WTC11 (cell line): Measurements from ENCODE around the gene SNX17. TPM values are rescaled to one million over a fixed set of nuclear protein-coding genes. Genes with fewer than 3 reads are reported as not detected.

Experiments
- ATAC-seq: fragments of 200-7000 bp; cut with Tn5 transposase; 2 replicates; pipeline ENCODE4 v1.10.0; 2021; ENCODE audit warnings: mild to moderate bottlenecking, moderate library complexity
- CTCF ChIA-PET: fragments of 300-600 bp; sonication (Branson Sonifier 250); formaldehyde crosslinking; loops from one replicate; lab custom pipeline; 2021; ENCODE audit warnings: antibody characterized with exemption; lab: Charles Lee
- POLR2A ChIA-PET: fragments of 350-600 bp; sonication (Branson Sonifier 250); formaldehyde crosslinking; loops from one replicate; lab custom pipeline; 2021; ENCODE audit warnings: antibody characterized with exemption; lab: Charles Lee
- DNase-seq: peaks from one replicate; pipeline ENCODE4 v3.0.0; 2021; ENCODE audit warnings: low spot score
- H3K27ac Mint-ChIP-seq: 2 replicates; pipeline ENCODE4 v1.8.0; 2021; ENCODE audit warnings: mixed read lengths
- H3K27me3 Mint-ChIP-seq: 2 replicates; pipeline ENCODE4 v1.8.0; 2021; ENCODE audit warnings: low read depth, mild to moderate bottlenecking, moderate library complexity, mixed read lengths
- H3K36me3 Mint-ChIP-seq: 2 replicates; pipeline ENCODE4 v1.8.0; 2021; ENCODE audit warnings: mixed read lengths
- H3K4me1 Mint-ChIP-seq: 2 replicates; pipeline ENCODE4 v1.8.0; 2022; ENCODE audit warnings: mixed read lengths
- H3K4me3 Mint-ChIP-seq: 2 replicates; pipeline ENCODE4 v1.8.0; 2021; ENCODE audit warnings: mild to moderate bottlenecking, moderate library complexity, mixed read lengths
- H3K9me3 Mint-ChIP-seq: 2 replicates; pipeline ENCODE4 v1.8.0; 2021; ENCODE audit warnings: mixed read lengths
- AFF4 ChIP-seq: sonication (generic); formaldehyde crosslinking; IDR thresholded peaks from 2 replicates; pipeline ENCODE4 v1.8.1; 2023; ENCODE audit warnings: mild to moderate bottlenecking, missing genetic modification reagents, borderline replicate concordance
- ARID4B ChIP-seq: sonication (generic); formaldehyde crosslinking; IDR thresholded peaks from 2 replicates; pipeline ENCODE4 v1.8.0; 2023; ENCODE audit warnings: missing genetic modification reagents, mild to moderate bottlenecking, borderline replicate concordance
- CBFB ChIP-seq: sonication (generic); formaldehyde crosslinking; IDR thresholded peaks from 2 replicates; pipeline ENCODE4 v1.8.1; 2022; ENCODE audit warnings: mild to moderate bottlenecking, low read depth, missing genetic modification reagents
- E2F4 ChIP-seq: sonication (generic); formaldehyde crosslinking; IDR thresholded peaks from 2 replicates; pipeline ENCODE4 v1.8.1; 2022; ENCODE audit warnings: low read depth, mild to moderate bottlenecking, moderate library complexity, missing genetic modification reagents, borderline replicate concordance
- ERG ChIP-seq: fragments of 250-450 bp; sonication (Bioruptor Pico); IDR thresholded peaks from 2 replicates; pipeline ENCODE4 v1.8.0; 2021; ENCODE audit warnings: mild to moderate bottlenecking
- GABPB1 ChIP-seq: sonication (generic); formaldehyde crosslinking; IDR thresholded peaks from 2 replicates; pipeline ENCODE4 v1.8.1; 2023; ENCODE audit warnings: mild to moderate bottlenecking, missing genetic modification reagents
- HMGXB4 ChIP-seq: sonication (generic); formaldehyde crosslinking; IDR thresholded peaks from 2 replicates; pipeline ENCODE4 v1.8.1; 2023; ENCODE audit warnings: mild to moderate bottlenecking, moderate library complexity, missing genetic modification reagents
- IRF2 ChIP-seq: sonication (generic); formaldehyde crosslinking; IDR thresholded peaks from 2 replicates; pipeline ENCODE4 v1.8.0; 2022; ENCODE audit warnings: low read depth, missing genetic modification reagents, borderline replicate concordance
- MYBL2 ChIP-seq: sonication (generic); formaldehyde crosslinking; IDR thresholded peaks from 2 replicates; pipeline ENCODE4 v1.8.1; 2023; ENCODE audit warnings: mild to moderate bottlenecking, moderate library complexity, missing genetic modification reagents
- NFATC4 ChIP-seq: fragments of 250-450 bp; sonication (Bioruptor Pico); IDR thresholded peaks from 2 replicates; pipeline ENCODE4 v1.9.0; 2021; ENCODE audit warnings: mild to moderate bottlenecking
- SP1 ChIP-seq: sonication (generic); formaldehyde crosslinking; conservative IDR thresholded peaks from 2 replicates; pipeline ENCODE4 v1.8.1; 2022; ENCODE audit warnings: missing genetic modification reagents
- ZBTB21 ChIP-seq: sonication (generic); formaldehyde crosslinking; IDR thresholded peaks from 2 replicates; pipeline ENCODE4 v1.8.1; 2023; ENCODE audit warnings: mild to moderate bottlenecking, missing genetic modification reagents, borderline replicate concordance
- total RNA-seq: library from RNA; stranded (reverse); gene quantifications from 3 replicates; pipeline ENCODE4 v1.2.3, GENCODE V29; 2021
- TF ChIP-seq, protein P1 (sequence below): sonication (generic); formaldehyde crosslinking; IDR thresholded peaks from 2 replicates; pipeline ENCODE4 v1.8.1; 2023; ENCODE audit warnings: mild to moderate bottlenecking, missing genetic modification reagents
- TF ChIP-seq, protein P2 (sequence below): sonication (generic); formaldehyde crosslinking; IDR thresholded peaks from 2 replicates; pipeline ENCODE4 v1.8.1; 2022; ENCODE audit warnings: mild to moderate bottlenecking, moderate library complexity, missing genetic modification reagents
- TF ChIP-seq, protein P3 (sequence below): fragments of 250-450 bp; sonication (Bioruptor Pico); IDR thresholded peaks from 2 replicates; pipeline ENCODE4 v1.9.0; 2021; ENCODE audit warnings: mild to moderate bottlenecking
- TF ChIP-seq, protein P4 (sequence below): sonication (generic); formaldehyde crosslinking; IDR thresholded peaks from 2 replicates; pipeline ENCODE4 v1.8.0; 2023; ENCODE audit warnings: missing genetic modification reagents

The SNX17 gene
- total RNA-seq, 1 experiment from 2014 or later = 74.7 TPM

GRCh38 chr2:27356382-27357181, 13.8 kb upstream of the SNX17 start, which contains the start of gene GTF3C2:
GTF3C2 (minus strand) TSS chr2:27356764; CDS start chr2:27343554, 13,210 bp downstream.
- no peaks in the 10 kb centered on the region for H3K27me3 Mint-ChIP-seq
- H3K4me1 Mint-ChIP-seq = peaks cover 41% of the 10 kb centered on the region
- peaks cover 8% of the 10 kb centered on the region for H3K9me3 Mint-ChIP-seq
- ChIA-PET POLR2A (interaction anchor here (0.6 to 2.3 kb wide), 11 partner anchors 13 to 340 kb away, joined by 3 to 13 read pairs (median 4); partner anchors contain the start of genes CAD, EIF2B4, SLC30A3 and SNX17), CTCF (interaction anchor here (1.3 to 1.9 kb wide), 3 partner anchors 13 to 53 kb away, joined by 3 to 14 read pairs (median 5); partner anchors contain the start of genes EIF2B4 and ZNF513)
- ATAC-seq (peak; percentile 91), DNase-seq (peak; percentile 95)
- H3K27ac Mint-ChIP-seq = peak within 1 kb of the TSS; percentile 100
- peak within 1 kb of the TSS; percentile 93 for H3K4me3 Mint-ChIP-seq
- H3K36me3 Mint-ChIP-seq = peaks cover 12% of the 10 kb centered on the region
- TF ChIP-seq, protein P1, sequence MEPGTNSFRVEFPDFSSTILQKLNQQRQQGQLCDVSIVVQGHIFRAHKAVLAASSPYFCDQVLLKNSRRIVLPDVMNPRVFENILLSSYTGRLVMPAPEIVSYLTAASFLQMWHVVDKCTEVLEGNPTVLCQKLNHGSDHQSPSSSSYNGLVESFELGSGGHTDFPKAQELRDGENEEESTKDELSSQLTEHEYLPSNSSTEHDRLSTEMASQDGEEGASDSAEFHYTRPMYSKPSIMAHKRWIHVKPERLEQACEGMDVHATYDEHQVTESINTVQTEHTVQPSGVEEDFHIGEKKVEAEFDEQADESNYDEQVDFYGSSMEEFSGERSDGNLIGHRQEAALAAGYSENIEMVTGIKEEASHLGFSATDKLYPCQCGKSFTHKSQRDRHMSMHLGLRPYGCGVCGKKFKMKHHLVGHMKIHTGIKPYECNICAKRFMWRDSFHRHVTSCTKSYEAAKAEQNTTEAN = no peak
- TF ChIP-seq, protein P2, sequence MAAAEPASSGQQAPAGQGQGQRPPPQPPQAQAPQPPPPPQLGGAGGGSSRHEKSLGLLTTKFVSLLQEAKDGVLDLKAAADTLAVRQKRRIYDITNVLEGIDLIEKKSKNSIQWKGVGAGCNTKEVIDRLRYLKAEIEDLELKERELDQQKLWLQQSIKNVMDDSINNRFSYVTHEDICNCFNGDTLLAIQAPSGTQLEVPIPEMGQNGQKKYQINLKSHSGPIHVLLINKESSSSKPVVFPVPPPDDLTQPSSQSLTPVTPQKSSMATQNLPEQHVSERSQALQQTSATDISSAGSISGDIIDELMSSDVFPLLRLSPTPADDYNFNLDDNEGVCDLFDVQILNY (CRISPR knock-in tag) = no peak
- TF ChIP-seq ERG (CRISPR knock-in tag) = no peak
- TF ChIP-seq ZBTB21 (CRISPR knock-in tag) = peak; percentile 74; the same call in 1 of the 2 replicates
- no peak for TF ChIP-seq IRF2
- peak; percentile 67 for TF ChIP-seq GABPB1 (CRISPR knock-in tag)
- TF ChIP-seq ARID4B = no peak
- TF ChIP-seq HMGXB4 (CRISPR knock-in tag) = peak; percentile 40; the same call in 1 of the 2 replicates
- TF ChIP-seq, protein P3, sequence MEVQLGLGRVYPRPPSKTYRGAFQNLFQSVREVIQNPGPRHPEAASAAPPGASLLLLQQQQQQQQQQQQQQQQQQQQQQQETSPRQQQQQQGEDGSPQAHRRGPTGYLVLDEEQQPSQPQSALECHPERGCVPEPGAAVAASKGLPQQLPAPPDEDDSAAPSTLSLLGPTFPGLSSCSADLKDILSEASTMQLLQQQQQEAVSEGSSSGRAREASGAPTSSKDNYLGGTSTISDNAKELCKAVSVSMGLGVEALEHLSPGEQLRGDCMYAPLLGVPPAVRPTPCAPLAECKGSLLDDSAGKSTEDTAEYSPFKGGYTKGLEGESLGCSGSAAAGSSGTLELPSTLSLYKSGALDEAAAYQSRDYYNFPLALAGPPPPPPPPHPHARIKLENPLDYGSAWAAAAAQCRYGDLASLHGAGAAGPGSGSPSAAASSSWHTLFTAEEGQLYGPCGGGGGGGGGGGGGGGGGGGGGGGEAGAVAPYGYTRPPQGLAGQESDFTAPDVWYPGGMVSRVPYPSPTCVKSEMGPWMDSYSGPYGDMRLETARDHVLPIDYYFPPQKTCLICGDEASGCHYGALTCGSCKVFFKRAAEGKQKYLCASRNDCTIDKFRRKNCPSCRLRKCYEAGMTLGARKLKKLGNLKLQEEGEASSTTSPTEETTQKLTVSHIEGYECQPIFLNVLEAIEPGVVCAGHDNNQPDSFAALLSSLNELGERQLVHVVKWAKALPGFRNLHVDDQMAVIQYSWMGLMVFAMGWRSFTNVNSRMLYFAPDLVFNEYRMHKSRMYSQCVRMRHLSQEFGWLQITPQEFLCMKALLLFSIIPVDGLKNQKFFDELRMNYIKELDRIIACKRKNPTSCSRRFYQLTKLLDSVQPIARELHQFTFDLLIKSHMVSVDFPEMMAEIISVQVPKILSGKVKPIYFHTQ (CRISPR knock-in tag) = no peak
- no peak for TF ChIP-seq AFF4 (CRISPR knock-in tag)
- peak; percentile 85 for TF ChIP-seq SP1 (CRISPR knock-in tag)
- no peak for TF ChIP-seq NFATC4 (CRISPR knock-in tag)
- peak; percentile 95; the same call in 1 of the 2 replicates for TF ChIP-seq CBFB (CRISPR knock-in tag)
- TF ChIP-seq, protein P4, sequence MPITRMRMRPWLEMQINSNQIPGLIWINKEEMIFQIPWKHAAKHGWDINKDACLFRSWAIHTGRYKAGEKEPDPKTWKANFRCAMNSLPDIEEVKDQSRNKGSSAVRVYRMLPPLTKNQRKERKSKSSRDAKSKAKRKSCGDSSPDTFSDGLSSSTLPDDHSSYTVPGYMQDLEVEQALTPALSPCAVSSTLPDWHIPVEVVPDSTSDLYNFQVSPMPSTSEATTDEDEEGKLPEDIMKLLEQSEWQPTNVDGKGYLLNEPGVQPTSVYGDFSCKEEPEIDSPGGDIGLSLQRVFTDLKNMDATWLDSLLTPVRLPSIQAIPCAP (CRISPR knock-in tag) = peak; percentile 33; the same call in 1 of the 2 replicates
- TF ChIP-seq MYBL2 = peak; percentile 73; the same call in 1 of the 2 replicates
- TF ChIP-seq E2F4 (CRISPR knock-in tag) = no peak
